Measurements from ENCODE around the gene BORCS6.

- no peak for TF ChIP-seq REST (IDR thresholded peaks at IDR 0.05; ENCODE audit: insufficient read depth in 1 of 2, low read depth in 2 of 2, low read length in 1 of 2)
- TF ChIP-seq CTCF (IDR thresholded peaks at IDR 0.05) = no peak
- no peak for TF ChIP-seq TCF7L2 (IDR thresholded peaks at IDR 0.05; ENCODE audit: low read depth, low read length)
- no peak for TF ChIP-seq SIN3A (IDR thresholded peaks at IDR 0.05; ENCODE audit: borderline replicate concordance, insufficient read depth, low read depth, low read length)
Observed at GRCh38 chr17:8155996-8156245, 34.1 kb downstream of the BORCS6 start.

Data from Panc1 (cell line).